22Rv1 (cell line): ENCODE data around the gene NPDC1.

Experiments
- H3K27ac ChIP-seq: fragments of 450-650 bp; 2 replicates; pipeline ENCODE4 v1.5.1; 2017
- CTCF ChIP-seq: fragments of 450-650 bp; IDR thresholded peaks from 2 replicates; pipeline ENCODE4 v1.5.1; 2017; ENCODE audit warnings: mild to moderate bottlenecking
- ZFX ChIP-seq: fragments of 450-650 bp; IDR thresholded peaks from 2 replicates; pipeline ENCODE4 v1.6.1; 2017; ENCODE audit warnings: antibody characterized with exemption, borderline replicate concordance

Gene NPDC1

GRCh38 chr9:137018761-137019559 lies 27.0 kb downstream of the NPDC1 start:
- no peak overlapping the region for H3K27ac ChIP-seq
- no peak for TF ChIP-seq ZFX
- TF ChIP-seq CTCF = no peak

DNA sequence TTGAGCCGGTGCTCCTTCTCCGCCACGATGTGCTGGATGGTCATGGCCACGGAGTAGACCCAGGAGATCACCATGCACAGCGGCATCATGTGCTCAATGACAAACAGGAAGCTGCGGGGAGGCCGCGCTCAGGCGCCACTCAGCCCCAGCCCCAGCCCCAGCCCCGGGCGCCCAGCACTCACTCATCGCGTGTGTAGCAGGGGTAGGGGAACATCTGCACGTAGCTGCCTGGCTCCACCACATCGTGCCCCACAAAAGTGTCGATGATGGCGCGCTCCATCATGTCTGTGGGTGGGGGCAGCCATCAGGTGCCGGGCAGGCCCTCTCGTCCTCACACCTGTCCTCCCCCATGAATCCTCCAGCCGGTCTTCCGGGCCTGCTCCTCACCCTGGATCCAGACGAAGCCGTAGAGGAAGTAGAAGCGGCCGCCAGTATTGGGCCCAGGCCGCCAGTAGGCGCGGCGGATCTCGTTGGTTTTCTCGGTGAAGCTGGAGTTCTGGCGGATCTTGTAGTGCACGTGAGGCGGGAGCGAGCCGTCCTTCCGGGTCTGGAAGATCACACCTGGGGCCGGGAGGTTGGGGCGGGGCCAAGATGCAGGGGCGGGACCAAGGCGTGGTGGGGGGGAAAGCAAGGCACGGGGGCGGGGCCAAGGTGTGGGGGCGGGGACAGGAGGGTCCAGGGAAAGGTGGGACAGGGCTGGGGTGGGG lies 28.0 kb downstream of the NPDC1 start:
- TF ChIP-seq CTCF = no peak
- TF ChIP-seq ZFX = no peak
- no peak overlapping the region for H3K27ac ChIP-seq

DNA sequence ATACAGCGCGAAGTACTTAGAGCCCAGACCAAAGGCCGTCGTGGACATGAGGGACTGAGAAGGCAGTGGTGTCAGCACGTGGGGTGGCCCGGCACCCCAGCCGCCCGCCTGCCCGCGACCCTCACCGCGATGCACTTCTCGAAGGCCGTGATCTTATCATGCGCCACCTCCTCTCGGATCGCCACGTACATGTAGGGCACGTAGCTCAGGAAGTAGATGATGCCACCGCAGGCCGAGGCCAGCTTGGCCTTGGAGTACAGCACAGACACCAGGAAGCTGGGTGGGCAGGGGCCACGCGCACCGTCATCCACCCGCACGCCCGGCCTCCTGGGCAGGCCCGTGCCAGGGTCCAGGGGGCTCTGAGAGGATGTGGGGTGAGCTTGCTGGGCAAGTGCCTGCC lies 28.9 kb downstream of the NPDC1 start:
- no peak overlapping the region for H3K27ac ChIP-seq
- no peak for TF ChIP-seq CTCF

DNA sequence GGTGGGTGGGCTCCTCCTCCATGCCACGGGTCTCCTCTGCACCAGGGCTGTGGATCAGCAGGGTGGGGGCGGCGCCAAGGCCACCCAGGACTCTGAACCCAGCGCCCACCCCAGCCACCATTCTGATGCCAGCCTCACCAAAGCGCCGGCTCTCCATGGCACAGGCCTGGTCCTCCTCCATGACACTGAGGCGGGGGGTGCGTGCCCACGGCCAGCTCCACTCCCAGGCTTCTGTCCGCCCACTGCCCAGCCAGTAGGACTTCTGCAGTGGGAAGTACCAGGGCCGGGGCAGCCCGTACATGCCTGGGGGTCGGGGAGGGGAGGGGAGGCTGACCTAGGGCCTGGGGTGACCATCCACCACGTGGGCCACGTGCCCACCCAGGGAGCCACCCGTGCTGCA lies 29.5 kb downstream of the NPDC1 start:
- H3K27ac ChIP-seq = no peak overlapping the region
- no peak for TF ChIP-seq ZFX
- no peak for TF ChIP-seq CTCF

GRCh38 chr9:137015976-137016375 lies 30.0 kb downstream of the NPDC1 start:
- TF ChIP-seq CTCF = no peak
- no peak for TF ChIP-seq ZFX
- H3K27ac ChIP-seq = no peak overlapping the region

GRCh38 chr9:137015540-137015930 lies 30.4 kb downstream of the NPDC1 start:
- TF ChIP-seq ZFX (no peak), CTCF (no peak)
- H3K27ac ChIP-seq = no peak overlapping the region

GRCh38 chr9:137014776-137015539 lies 31.0 kb downstream of the NPDC1 start:
- no peak for TF ChIP-seq CTCF
- TF ChIP-seq ZFX = no peak
- H3K27ac ChIP-seq = no peak overlapping the region
